Activated CD4-positive, alpha-beta memory T cell treated with anti-CD3 and anti-CD28 coated beads for 36 hours (primary cell): ENCODE measurements around the gene PDGFRB. TPM values are rescaled to one million over a fixed set of nuclear protein-coding genes. Genes with fewer than 3 reads are reported as not detected.

Experiments
- CTCF ChIA-PET: fragments of 350-600 bp; sonication (Branson Sonifier 250); formaldehyde crosslinking; loops from one replicate; lab custom pipeline; 2021; ENCODE audit warnings: antibody characterized with exemption, inconsistent platforms; lab: Charles Lee
- POLR2A ChIA-PET: fragments of 350-600 bp; sonication (Branson Sonifier 250); formaldehyde crosslinking; loops from one replicate; lab custom pipeline; 2021; ENCODE audit warnings: antibody characterized with exemption; lab: Charles Lee
- DNase-seq: peaks from one replicate; pipeline ENCODE4 v3.0.0-alpha.2; 2020
- H3K27ac Mint-ChIP-seq: one replicate; pipeline ENCODE4 v1.8.0; 2021; ENCODE audit warnings: mixed read lengths
- H3K27me3 Mint-ChIP-seq: one replicate; pipeline ENCODE4 v1.8.0; 2021; ENCODE audit warnings: mixed read lengths
- H3K36me3 Mint-ChIP-seq: one replicate; pipeline ENCODE4 v1.8.0; 2021; ENCODE audit warnings: mixed read lengths
- H3K4me1 Mint-ChIP-seq: one replicate; pipeline ENCODE4 v1.8.0; 2021; ENCODE audit warnings: low read depth, mixed read lengths
- H3K4me3 Mint-ChIP-seq: one replicate; pipeline ENCODE4 v1.8.0; 2021; ENCODE audit warnings: mild to moderate bottlenecking, mixed read lengths
- H3K9me3 Mint-ChIP-seq: one replicate; pipeline ENCODE4 v1.8.0; 2021; ENCODE audit warnings: mixed read lengths
- intact Hi-C: fragments of 100-400 bp; cut with micrococcal nuclease; formaldehyde crosslinking; loops from one replicate; pipeline ENCODE4 v1.15.1; 2023
- total RNA-seq, 2 experiments: library from RNA; stranded (reverse); gene quantifications; one replicate each; pipeline ENCODE4 v1.2.3, GENCODE V29; 2021

PDGFRB gene
- total RNA-seq, 2 experiments from 2014 or later: 0.21 to 0.34 TPM

GRCh38 chr5:150180241-150181026 is 24.8 kb upstream of the PDGFRB start:
- no peak for DNase-seq
- Mint-ChIP-seq H3K36me3 (no peaks in the 10 kb centered on the region), H3K27ac (no peak overlapping the region), H3K27me3 (no peaks in the 10 kb centered on the region), H3K9me3 (no peaks in the 10 kb centered on the region), H3K4me3 (no peak overlapping the region), H3K4me1 (no peaks in the 10 kb centered on the region)
- intact Hi-C loops: no loop called here
- ChIA-PET CTCF (no interaction called here), POLR2A (no interaction called here)

GRCh38 chr5:150179019-150179620 is 23.5 kb upstream of the PDGFRB start:
- intact Hi-C loops: no loop called here
- no peak for DNase-seq
- no peak overlapping the region for H3K27ac Mint-ChIP-seq
- H3K36me3 Mint-ChIP-seq: no peaks in the 10 kb centered on the region
- H3K27me3 Mint-ChIP-seq: no peaks in the 10 kb centered on the region
- ChIA-PET CTCF (no interaction called here), POLR2A (no interaction called here)
- H3K9me3 Mint-ChIP-seq: no peaks in the 10 kb centered on the region
- H3K4me1 Mint-ChIP-seq: no peaks in the 10 kb centered on the region
- H3K4me3 Mint-ChIP-seq: no peak overlapping the region

GRCh38 chr5:150178262-150178661 is 22.6 kb upstream of the PDGFRB start:
- ChIA-PET CTCF (no interaction called here), POLR2A (no interaction called here)
- no peak for DNase-seq
- Mint-ChIP-seq H3K27me3 (peaks cover 2% of the 10 kb centered on the region), H3K27ac (no peak overlapping the region), H3K36me3 (no peaks in the 10 kb centered on the region), H3K4me1 (no peaks in the 10 kb centered on the region), H3K4me3 (no peak overlapping the region), H3K9me3 (no peaks in the 10 kb centered on the region)
- intact Hi-C loops: no loop called here

GRCh38 chr5:150177721-150178120 is 22.1 kb upstream of the PDGFRB start:
- intact Hi-C loops: no loop called here
- Mint-ChIP-seq H3K27ac (no peak overlapping the region), H3K4me1 (no peaks in the 10 kb centered on the region), H3K4me3 (no peak overlapping the region), H3K27me3 (peaks cover 2% of the 10 kb centered on the region), H3K9me3 (no peaks in the 10 kb centered on the region), H3K36me3 (no peaks in the 10 kb centered on the region)
- ChIA-PET POLR2A (no interaction called here), CTCF (no interaction called here)
- DNase-seq: no peak

GRCh38 chr5:150176745-150177477 is 21.3 kb upstream of the PDGFRB start:
- ChIA-PET CTCF (interaction anchor here (0.9 kb wide), 1 partner anchor 15 kb away, joined by 4 read pairs; no protein-coding TSS in a partner anchor), POLR2A (no interaction called here)
- no peaks in the 10 kb centered on the region for H3K36me3 Mint-ChIP-seq

GRCh38 chr5:150175536-150175935 is 19.9 kb upstream of the PDGFRB start:
- Mint-ChIP-seq H3K4me3 (no peak overlapping the region), H3K4me1 (no peaks in the 10 kb centered on the region), H3K27me3 (peaks cover 7% of the 10 kb centered on the region), H3K9me3 (no peaks in the 10 kb centered on the region), H3K27ac (no peak overlapping the region), H3K36me3 (no peaks in the 10 kb centered on the region)
- CTCF ChIA-PET: interaction anchor here (1.1 kb wide), 1 partner anchor 26 kb away, joined by 3 read pairs; no protein-coding TSS in a partner anchor
- POLR2A ChIA-PET: no interaction called here
- intact Hi-C loops: no loop called here
- DNase-seq: no peak

More at GRCh38 chr5:150176745-150177477, 21.3 kb upstream of the PDGFRB start:
- Mint-ChIP-seq H3K27ac (no peak overlapping the region), H3K4me3 (no peak overlapping the region), H3K9me3 (no peaks in the 10 kb centered on the region), H3K27me3 (peaks cover 7% of the 10 kb centered on the region), H3K4me1 (no peaks in the 10 kb centered on the region)
- DNase-seq: no peak
- intact Hi-C loops: no loop called here

- ChIA-PET CTCF (interaction anchor here (1.1 kb wide), 1 partner anchor 25 kb away, joined by 3 read pairs; no protein-coding TSS in a partner anchor), POLR2A (no interaction called here)
- Mint-ChIP-seq H3K9me3 (no peaks in the 10 kb centered on the region), H3K27ac (no peak overlapping the region), H3K27me3 (peaks cover 9% of the 10 kb centered on the region), H3K4me3 (no peak overlapping the region), H3K36me3 (no peaks in the 10 kb centered on the region), H3K4me1 (no peaks in the 10 kb centered on the region)
- no peak for DNase-seq
- intact Hi-C loops: no loop called here
These were observed 19.4 kb upstream of the PDGFRB start for GRCh38 chr5:150175076-150175475.

GRCh38 chr5:150174285-150174684 is 18.6 kb upstream of the PDGFRB start:
- Mint-ChIP-seq H3K36me3 (no peaks in the 10 kb centered on the region), H3K27me3 (peaks cover 12% of the 10 kb centered on the region), H3K4me3 (no peak overlapping the region), H3K9me3 (no peaks in the 10 kb centered on the region), H3K4me1 (no peaks in the 10 kb centered on the region), H3K27ac (no peak overlapping the region)
- POLR2A ChIA-PET: no interaction called here
- CTCF ChIA-PET: no interaction called here
- DNase-seq: no peak
- intact Hi-C loops: no loop called here

- H3K36me3 Mint-ChIP-seq: no peaks in the 10 kb centered on the region
- intact Hi-C loops: no loop called here
These were observed 17.5 kb upstream of the PDGFRB start for GRCh38 chr5:150173161-150173560.

GRCh38 chr5:150172556-150172955 is 16.9 kb upstream of the PDGFRB start:
- ChIA-PET POLR2A (no interaction called here), CTCF (interaction anchor here (0.6 kb wide), 1 partner anchor 11 kb away, joined by 3 read pairs; no protein-coding TSS in a partner anchor)
- H3K4me3 Mint-ChIP-seq: no peak overlapping the region
- intact Hi-C loops: no loop called here
- H3K27ac Mint-ChIP-seq: no peak overlapping the region
- H3K9me3 Mint-ChIP-seq: no peaks in the 10 kb centered on the region
- no peaks in the 10 kb centered on the region for H3K36me3 Mint-ChIP-seq
- no peak for DNase-seq
- H3K4me1 Mint-ChIP-seq: peaks cover under 1% of the 10 kb centered on the region
- peaks cover 26% of the 10 kb centered on the region for H3K27me3 Mint-ChIP-seq

More at GRCh38 chr5:150173161-150173560, 17.5 kb upstream of the PDGFRB start:
- POLR2A ChIA-PET: no interaction called here
- Mint-ChIP-seq H3K27me3 (peaks cover 21% of the 10 kb centered on the region), H3K27ac (no peak overlapping the region), H3K4me3 (no peak overlapping the region), H3K4me1 (no peaks in the 10 kb centered on the region), H3K9me3 (no peaks in the 10 kb centered on the region)
- CTCF ChIA-PET: interaction anchor here (0.6 kb wide), 1 partner anchor 11 kb away, joined by 3 read pairs; no protein-coding TSS in a partner anchor
- DNase-seq: no peak

GRCh38 chr5:150172145-150172544 is 16.5 kb upstream of the PDGFRB start:
- ChIA-PET CTCF (no interaction called here), POLR2A (no interaction called here)
- H3K27me3 Mint-ChIP-seq: peaks cover 29% of the 10 kb centered on the region
- no peak for DNase-seq
- H3K4me3 Mint-ChIP-seq: no peak overlapping the region
- H3K4me1 Mint-ChIP-seq: peaks cover 3% of the 10 kb centered on the region
- H3K9me3 Mint-ChIP-seq: no peaks in the 10 kb centered on the region
- H3K36me3 Mint-ChIP-seq: no peaks in the 10 kb centered on the region
- H3K27ac Mint-ChIP-seq: no peak overlapping the region
- intact Hi-C loops: no loop called here

- ChIA-PET POLR2A (no interaction called here), CTCF (no interaction called here)
- intact Hi-C loops: no loop called here
- no peaks in the 10 kb centered on the region for H3K9me3 Mint-ChIP-seq
- H3K4me1 Mint-ChIP-seq: peaks cover 3% of the 10 kb centered on the region
- DNase-seq: no peak
- H3K27me3 Mint-ChIP-seq: peaks cover 41% of the 10 kb centered on the region
- no peak overlapping the region for H3K27ac Mint-ChIP-seq
- no peak overlapping the region for H3K4me3 Mint-ChIP-seq
- H3K36me3 Mint-ChIP-seq: no peaks in the 10 kb centered on the region
These were observed 13.2 kb upstream of the PDGFRB start for GRCh38 chr5:150168864-150169263.
